Stomach (tissue), 4 donors: ENCODE data around the gene YAE1.

Source experiments
- CTCF ChIP-seq, 7 experiments: fragments of 450-650 bp in 4 of 7; fragments of 200-600 bp in 3 of 7; sonication (generic) in 3 of 7; IDR thresholded peaks; one replicate each; pipeline ENCODE4 v1.5.1; 2016 to 2019; ENCODE audit warnings: antibody characterized with exemption in 7 of 7, control low read depth in 2 of 7, mild to moderate bottlenecking in 1 of 7
- EP300 ChIP-seq: sonication (generic); formaldehyde crosslinking; IDR thresholded peaks from one replicate; pipeline ENCODE4 v1.6.1; 2017; ENCODE audit warnings: antibody characterized with exemption

DNA sequence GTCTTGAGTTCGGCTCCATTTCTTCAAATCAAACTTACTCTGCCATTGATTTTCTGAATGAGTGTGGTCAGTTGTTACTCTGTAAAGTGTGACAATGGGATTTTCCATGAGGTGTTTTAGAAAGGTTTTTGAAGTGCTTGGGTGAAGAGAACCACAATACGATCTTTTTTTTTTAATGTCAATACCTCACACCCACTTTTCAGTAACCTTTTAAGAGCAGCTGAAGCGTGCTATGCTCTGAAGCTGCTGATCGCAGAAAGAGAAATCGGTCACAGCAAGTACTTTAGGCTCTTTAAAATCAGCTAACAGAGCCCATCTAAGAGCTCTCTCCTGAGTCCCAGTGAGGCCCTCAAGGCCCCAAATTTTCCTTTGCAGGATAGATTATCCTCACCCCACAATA lies 34.4 kb upstream of the YAE1 start:
- TF ChIP-seq EP300, result no peak
- no peak for TF ChIP-seq CTCF (IDR thresholded peaks at IDR 0.05)
